ENCODE data around the gene CNST.

DNA sequence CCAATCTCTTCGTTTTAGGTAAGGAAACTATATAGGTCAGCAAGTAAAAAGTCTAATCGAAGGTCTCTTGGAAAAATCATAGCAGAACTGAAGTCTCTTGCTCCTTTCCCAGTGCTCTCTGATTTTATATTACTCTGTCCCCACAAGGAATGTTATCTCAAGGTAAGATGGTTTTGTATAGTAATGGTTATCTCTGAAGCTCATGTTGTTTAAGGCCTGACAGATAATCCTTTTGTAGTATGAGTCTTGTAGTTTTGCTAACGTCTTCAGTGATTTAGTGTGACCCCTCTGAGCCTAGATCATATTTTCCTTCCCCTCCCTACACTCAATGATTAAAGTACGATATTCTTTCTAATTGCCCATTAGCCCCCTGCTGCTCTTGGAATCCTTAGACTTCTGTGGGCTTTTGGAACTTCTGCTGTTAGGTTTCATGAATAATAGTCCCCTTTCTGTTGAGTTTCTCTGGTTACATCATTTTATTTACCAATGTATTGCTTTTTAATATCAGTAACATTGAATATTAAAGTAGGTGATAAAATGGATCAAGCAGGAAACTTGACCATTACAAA is 52.1 kb downstream of the CNST start:
- no peak for TF ChIP-seq POLR2A (IDR thresholded peaks at IDR 0.05)
- TF ChIP-seq, protein P1, sequence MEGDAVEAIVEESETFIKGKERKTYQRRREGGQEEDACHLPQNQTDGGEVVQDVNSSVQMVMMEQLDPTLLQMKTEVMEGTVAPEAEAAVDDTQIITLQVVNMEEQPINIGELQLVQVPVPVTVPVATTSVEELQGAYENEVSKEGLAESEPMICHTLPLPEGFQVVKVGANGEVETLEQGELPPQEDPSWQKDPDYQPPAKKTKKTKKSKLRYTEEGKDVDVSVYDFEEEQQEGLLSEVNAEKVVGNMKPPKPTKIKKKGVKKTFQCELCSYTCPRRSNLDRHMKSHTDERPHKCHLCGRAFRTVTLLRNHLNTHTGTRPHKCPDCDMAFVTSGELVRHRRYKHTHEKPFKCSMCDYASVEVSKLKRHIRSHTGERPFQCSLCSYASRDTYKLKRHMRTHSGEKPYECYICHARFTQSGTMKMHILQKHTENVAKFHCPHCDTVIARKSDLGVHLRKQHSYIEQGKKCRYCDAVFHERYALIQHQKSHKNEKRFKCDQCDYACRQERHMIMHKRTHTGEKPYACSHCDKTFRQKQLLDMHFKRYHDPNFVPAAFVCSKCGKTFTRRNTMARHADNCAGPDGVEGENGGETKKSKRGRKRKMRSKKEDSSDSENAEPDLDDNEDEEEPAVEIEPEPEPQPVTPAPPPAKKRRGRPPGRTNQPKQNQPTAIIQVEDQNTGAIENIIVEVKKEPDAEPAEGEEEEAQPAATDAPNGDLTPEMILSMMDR (IDR thresholded peaks at IDR 0.05): no peak
